Mucosa of descending colon (tissue), 3 donors: ENCODE data around the gene TADA2A. TPM values are rescaled to one million over a fixed set of nuclear protein-coding genes. Genes with fewer than 3 reads are reported as not detected.

Experiments
- ATAC-seq: fragments of 200-7000 bp; cut with Tn5 transposase; one replicate; pipeline ENCODE4 v1.9.1; 2020; ENCODE audit warnings: mild to moderate bottlenecking, moderate library complexity
- DNase-seq, 3 donors: peaks; one replicate each; pipeline ENCODE4 v3.0.0-alpha.2; 2020
- H3K36me3 ChIP-seq: fragments of 200-600 bp; one replicate; pipeline ENCODE4 v1.8.0; 2021; ENCODE audit warnings: low read depth, mild to moderate bottlenecking
- H3K4me1 ChIP-seq: fragments of 200-600 bp; one replicate; pipeline ENCODE4 v1.8.0; 2021; ENCODE audit warnings: low read depth, mild to moderate bottlenecking
- H3K4me3 ChIP-seq: fragments of 200-600 bp; one replicate; pipeline ENCODE4 v1.8.0; 2021; ENCODE audit warnings: mild to moderate bottlenecking
- H3K9me3 ChIP-seq: fragments of 200-600 bp; one replicate; pipeline ENCODE4 v1.8.0; 2021; ENCODE audit warnings: mild to moderate bottlenecking
- intact Hi-C, 2 donors: fragments of 100-400 bp; cut with DNase I in 1 of 2; cut with micrococcal nuclease in 1 of 2; formaldehyde crosslinking; loops; one replicate each; pipeline versions ENCODE4 v1.11.0 to v1.11.1; 2022; cut with DNase I, micrococcal nuclease
- total RNA-seq, 3 donors: library from RNA; stranded (reverse); fragmentation: NEBNext Ultra II Directional in 2 of 3; extraction: Animal tissue kit (Norgen Biotek cat#: 25700) in 2 of 3; gene quantifications; one replicate each; pipeline versions ENCODE4 v1.2.1 to v1.2.4, GENCODE V29; 2021 to 2023
- TF ChIP-seq, protein P1 (sequence below): fragments of 200-600 bp; IDR thresholded peaks from one replicate; pipeline ENCODE4 v1.8.0; 2022; ENCODE audit warnings: antibody characterized with exemption, mild to moderate bottlenecking
- donor health status: DM: no; HTN: no; CAD: no; lungs with moderate emphysema.
- donor health status: DM: no; HTN: no; CAD: no.
- donor health status: DM: no; HTN: yes; CAD: no.

TADA2A gene
- total RNA-seq, 3 donors from 2014 or later, result 22.8 to 29.6 (median 28.0) TPM

DNA sequence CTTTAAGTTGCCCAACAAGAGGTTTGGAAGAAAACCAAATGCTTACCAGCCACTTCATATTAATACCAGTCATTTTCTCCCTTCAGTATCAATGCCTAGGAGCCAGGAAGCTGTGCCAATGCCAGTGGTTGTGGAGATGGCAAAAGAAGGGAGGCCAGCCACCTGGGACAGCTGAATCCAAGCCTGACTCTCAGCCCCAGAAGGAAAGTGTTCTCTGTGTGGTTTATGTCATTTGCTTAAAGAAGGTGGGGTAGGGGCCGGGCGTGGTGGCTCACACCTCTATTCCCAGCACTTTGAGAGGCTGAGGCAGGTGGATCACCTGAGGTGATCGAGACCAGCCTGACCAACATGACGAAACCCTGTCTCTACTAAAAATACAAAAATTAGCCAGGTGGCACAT, 17.5 kb upstream of the TADA2A start:
- Histone ChIP-seq H3K36me3 (no peaks in the 10 kb centered on the region), H3K9me3 (no peaks in the 10 kb centered on the region), H3K4me3 (no peak overlapping the region), H3K4me1 (peaks cover 18% of the 10 kb centered on the region)
- ATAC-seq, result peak; percentile 68
- intact Hi-C loops, result no loop called here
- TF ChIP-seq, protein P1, sequence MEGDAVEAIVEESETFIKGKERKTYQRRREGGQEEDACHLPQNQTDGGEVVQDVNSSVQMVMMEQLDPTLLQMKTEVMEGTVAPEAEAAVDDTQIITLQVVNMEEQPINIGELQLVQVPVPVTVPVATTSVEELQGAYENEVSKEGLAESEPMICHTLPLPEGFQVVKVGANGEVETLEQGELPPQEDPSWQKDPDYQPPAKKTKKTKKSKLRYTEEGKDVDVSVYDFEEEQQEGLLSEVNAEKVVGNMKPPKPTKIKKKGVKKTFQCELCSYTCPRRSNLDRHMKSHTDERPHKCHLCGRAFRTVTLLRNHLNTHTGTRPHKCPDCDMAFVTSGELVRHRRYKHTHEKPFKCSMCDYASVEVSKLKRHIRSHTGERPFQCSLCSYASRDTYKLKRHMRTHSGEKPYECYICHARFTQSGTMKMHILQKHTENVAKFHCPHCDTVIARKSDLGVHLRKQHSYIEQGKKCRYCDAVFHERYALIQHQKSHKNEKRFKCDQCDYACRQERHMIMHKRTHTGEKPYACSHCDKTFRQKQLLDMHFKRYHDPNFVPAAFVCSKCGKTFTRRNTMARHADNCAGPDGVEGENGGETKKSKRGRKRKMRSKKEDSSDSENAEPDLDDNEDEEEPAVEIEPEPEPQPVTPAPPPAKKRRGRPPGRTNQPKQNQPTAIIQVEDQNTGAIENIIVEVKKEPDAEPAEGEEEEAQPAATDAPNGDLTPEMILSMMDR, result no peak
- peak in 1 of 3 donors; percentile 21 for DNase-seq

DNA sequence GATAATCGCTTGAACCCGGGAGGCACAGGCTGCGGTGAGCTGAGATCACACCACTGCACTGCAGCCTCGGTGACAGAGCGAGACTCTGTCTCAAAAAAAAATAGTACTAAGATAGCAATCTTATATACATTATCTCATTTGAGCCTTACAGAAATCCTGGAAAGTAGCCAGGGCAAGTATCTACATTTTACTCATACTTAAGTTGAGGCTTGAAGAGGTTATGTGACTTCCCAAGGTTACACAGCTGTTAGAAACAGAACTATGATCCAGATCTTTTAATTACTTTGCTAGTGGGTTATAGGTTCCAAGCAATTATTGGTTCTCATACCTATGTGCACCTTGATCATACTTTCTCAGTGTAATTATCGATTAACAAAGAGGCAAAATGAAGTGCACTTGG, 15.5 kb upstream of the TADA2A start:
- Histone ChIP-seq H3K36me3 (no peaks in the 10 kb centered on the region), H3K4me1 (peaks cover 7% of the 10 kb centered on the region), H3K4me3 (no peak overlapping the region), H3K9me3 (no peaks in the 10 kb centered on the region)
- DNase-seq (no peak), ATAC-seq (no peak)
- intact Hi-C loops, result no loop called here
- TF ChIP-seq, protein P1, result no peak

DNA sequence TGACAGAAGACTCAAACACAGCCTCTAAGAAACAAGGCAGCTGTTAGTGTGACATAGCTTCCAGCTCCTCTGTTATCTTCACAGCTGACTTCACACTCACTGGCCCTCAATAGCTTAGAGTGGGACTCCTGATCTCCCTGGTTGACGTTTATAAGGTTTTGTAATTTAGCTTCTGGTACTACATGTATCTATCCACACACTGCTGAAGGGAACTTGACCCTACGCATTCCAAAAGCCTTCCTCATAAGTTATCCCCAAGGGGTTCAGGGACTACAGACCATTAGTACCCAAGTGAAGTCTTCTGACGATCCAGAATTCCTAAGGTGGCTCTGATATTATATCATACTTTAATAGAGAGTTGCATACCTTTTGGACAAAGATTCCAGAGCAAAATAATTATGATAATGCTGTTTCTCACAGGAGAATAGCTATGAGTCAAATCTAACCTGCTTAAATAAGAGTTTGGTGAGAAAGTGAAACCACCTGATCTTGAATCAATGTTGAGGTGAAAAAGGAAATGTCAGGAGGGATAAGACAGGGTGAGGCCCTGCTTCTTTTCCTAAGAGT, 14.6 kb upstream of the TADA2A start:
- Histone ChIP-seq H3K4me3 (no peak overlapping the region), H3K9me3 (no peaks in the 10 kb centered on the region), H3K4me1 (peaks cover 6% of the 10 kb centered on the region), H3K36me3 (no peaks in the 10 kb centered on the region)
- TF ChIP-seq, protein P1, result no peak
- ATAC-seq (no peak), DNase-seq (no peak)
- intact Hi-C loops, result no loop called here

DNA sequence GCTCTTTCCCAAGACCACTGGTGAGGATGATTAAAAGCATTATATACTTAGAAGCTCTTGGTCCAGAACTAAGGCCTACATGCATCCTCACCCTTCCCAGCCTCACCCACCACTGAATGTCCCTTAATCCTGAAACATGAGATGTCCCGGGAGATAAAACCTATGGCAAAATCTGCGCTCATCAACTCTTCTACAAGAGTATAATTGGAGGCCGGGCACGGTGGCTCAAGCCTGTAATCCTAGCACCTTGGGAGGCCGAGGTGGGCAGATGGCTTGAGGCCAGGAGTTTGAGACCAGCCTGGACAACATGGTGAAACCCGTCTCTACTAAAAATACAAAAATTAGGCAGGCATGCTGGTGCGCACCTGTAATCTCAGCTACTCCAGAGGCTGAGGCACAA, 13.3 kb upstream of the TADA2A start:
- Histone ChIP-seq H3K4me1 (peaks cover 6% of the 10 kb centered on the region), H3K4me3 (no peak overlapping the region), H3K36me3 (no peaks in the 10 kb centered on the region), H3K9me3 (no peaks in the 10 kb centered on the region)
- no peak for DNase-seq
- TF ChIP-seq, protein P1, result no peak
- intact Hi-C loops, result no loop called here
- no peak for ATAC-seq

DNA sequence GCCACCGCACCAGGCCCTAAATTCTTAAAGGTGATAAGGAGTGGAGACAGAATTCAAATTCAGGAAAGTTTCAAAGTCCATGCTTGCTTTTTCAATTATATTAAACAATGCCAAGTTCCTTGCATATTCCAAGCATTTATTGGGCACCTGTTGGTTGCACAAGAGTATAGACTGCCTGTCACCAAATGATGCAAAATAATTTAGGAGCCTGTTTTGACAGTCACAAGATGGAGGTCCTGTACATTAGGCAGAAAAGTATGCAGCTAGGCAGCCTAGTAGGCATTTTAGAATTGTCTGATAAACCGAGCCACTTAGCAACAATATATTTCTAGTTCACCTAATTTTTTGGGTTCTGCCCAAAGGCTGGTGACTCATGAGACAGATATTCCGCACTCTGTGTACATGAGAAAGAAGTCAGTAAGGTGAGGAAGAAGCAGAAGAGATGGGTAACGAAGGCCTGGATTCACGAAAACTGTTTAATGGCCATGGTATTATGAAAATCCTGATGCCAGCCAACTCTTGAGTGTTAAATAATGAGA, 7.4 kb upstream of the TADA2A start:
- ATAC-seq (peak; percentile 47), DNase-seq (no peak)
- intact Hi-C loops, result no loop called here
- Histone ChIP-seq H3K9me3 (no peaks in the 10 kb centered on the region), H3K4me1 (no peaks in the 10 kb centered on the region), H3K36me3 (no peaks in the 10 kb centered on the region), H3K4me3 (no peak overlapping the region)
- TF ChIP-seq, protein P1, result no peak
